Astrocyte (in vitro differentiated cells and primary cell): ENCODE measurements around the gene VEGFB. TPM values are rescaled to one million over a fixed set of nuclear protein-coding genes. Genes with fewer than 3 reads are reported as not detected.

Experiments used
- DNase-seq: peaks from one replicate; pipeline ENCODE4 v3.0.0-alpha.2; 2010; ENCODE audit warnings: low read depth
- FAIRE-seq: peaks from 2 replicates; lab custom pipeline; 2011; peaks lifted over from hg19 to GRCh38; lab: Jason Lieb, UNC
- H2AFZ ChIP-seq: 2 replicates; pipeline ENCODE4 v1.6.0; 2012; ENCODE audit warnings: low read depth, low read length, inconsistent platforms
- H3K27ac ChIP-seq: 2 replicates; pipeline ENCODE4 v1.5.1; 2011; ENCODE audit warnings: low read depth, low read length, inconsistent platforms
- H3K27me3 ChIP-seq: 2 replicates; pipeline ENCODE4 v1.6.0; 2011; ENCODE audit warnings: low read length, inconsistent platforms; ENCODE audit not compliant: insufficient read depth
- H3K36me3 ChIP-seq: 2 replicates; pipeline ENCODE4 v1.5.1; 2011; ENCODE audit warnings: low read length, inconsistent platforms; ENCODE audit not compliant: insufficient read depth
- H3K4me1 ChIP-seq: 2 replicates; pipeline ENCODE4 v1.5.1; 2011; ENCODE audit warnings: low read length, inconsistent platforms; ENCODE audit not compliant: insufficient read depth
- H3K4me2 ChIP-seq: 2 replicates; pipeline ENCODE4 v1.6.0; 2012; ENCODE audit warnings: low read length, inconsistent platforms
- H3K4me3 ChIP-seq: 2 replicates; pipeline ENCODE4 v1.5.1; 2011; ENCODE audit warnings: low read depth, mild to moderate bottlenecking, low read length, inconsistent platforms; ENCODE audit not compliant: insufficient read depth
- H3K79me2 ChIP-seq: 2 replicates; pipeline ENCODE4 v1.6.0; 2012; ENCODE audit warnings: mild to moderate bottlenecking, low read length, inconsistent platforms; ENCODE audit not compliant: insufficient read depth
- H3K9ac ChIP-seq: 2 replicates; pipeline ENCODE4 v1.6.0; 2012; ENCODE audit warnings: mild to moderate bottlenecking, low read length, inconsistent platforms
- H3K9me3 ChIP-seq: 2 replicates; pipeline ENCODE4 v1.5.1; 2012; ENCODE audit warnings: low read depth, mild to moderate bottlenecking, low read length, inconsistent platforms; ENCODE audit not compliant: insufficient read depth
- H4K20me1 ChIP-seq: 2 replicates; pipeline ENCODE4 v1.6.0; 2012; ENCODE audit warnings: low read length, inconsistent platforms; ENCODE audit not compliant: insufficient read depth
- H3K27ac Mint-ChIP-seq: one replicate; pipeline ENCODE4 v1.8.0; 2021; ENCODE audit warnings: mild to moderate bottlenecking, mixed read lengths; ENCODE audit not compliant: unreplicated experiment
- H3K27me3 Mint-ChIP-seq: one replicate; pipeline ENCODE4 v1.8.0; 2021; ENCODE audit warnings: low read depth, mixed read lengths; ENCODE audit not compliant: unreplicated experiment
- H3K36me3 Mint-ChIP-seq: one replicate; pipeline ENCODE4 v1.8.0; 2021; ENCODE audit warnings: low read depth, mixed read lengths; ENCODE audit not compliant: unreplicated experiment
- H3K4me1 Mint-ChIP-seq: one replicate; pipeline ENCODE4 v1.8.0; 2021; ENCODE audit warnings: low read depth, mixed read lengths; ENCODE audit not compliant: unreplicated experiment
- H3K4me3 Mint-ChIP-seq: one replicate; pipeline ENCODE4 v1.8.0; 2021; ENCODE audit warnings: mild to moderate bottlenecking, moderate library complexity, mixed read lengths; ENCODE audit not compliant: unreplicated experiment
- H3K9me3 Mint-ChIP-seq: one replicate; pipeline ENCODE4 v1.8.0; 2021; ENCODE audit warnings: mild to moderate bottlenecking, mixed read lengths; ENCODE audit not compliant: unreplicated experiment
- CTCF ChIP-seq: IDR thresholded peaks from 2 replicates; pipeline ENCODE4 v1.5.1; 2011; ENCODE audit warnings: low read depth, mild to moderate bottlenecking, inconsistent platforms, low read length, moderate library complexity; ENCODE audit not compliant: insufficient read depth
- EZH2 ChIP-seq: IDR thresholded peaks from 2 replicates; pipeline ENCODE4 v1.6.1; 2012; ENCODE audit warnings: mild to moderate bottlenecking, low read length, inconsistent platforms; ENCODE audit not compliant: insufficient read depth
- total RNA-seq: library from RNA; stranded (reverse); gene quantifications from 2 replicates; pipeline ENCODE4 v1.2.1, GENCODE V29; 2021

Gene VEGFB
- total RNA-seq, 1 donor from 2014 or later, result 30.4 TPM

GRCh38 chr11:64275031-64275800 is 40.8 kb downstream of the VEGFB start:
- Histone ChIP-seq H3K27ac (no peak overlapping the region), H3K9ac (no peak overlapping the region), H4K20me1 (no peaks in the 10 kb centered on the region), H3K4me3 (no peak overlapping the region), H3K79me2 (peaks cover 7% of the 10 kb centered on the region), H3K27me3 (no peaks in the 10 kb centered on the region), H2AFZ (no peak overlapping the region), H3K9me3 (no peaks in the 10 kb centered on the region), H3K4me2 (no peak overlapping the region), H3K4me1 (peaks cover 17% of the 10 kb centered on the region), H3K36me3 (no peaks in the 10 kb centered on the region)
- H3K4me3 Mint-ChIP-seq, result no peak overlapping the region
- no peaks in the 10 kb centered on the region for H3K9me3 Mint-ChIP-seq
- no peak overlapping the region for H3K27ac Mint-ChIP-seq
- H3K27me3 Mint-ChIP-seq, result no peaks in the 10 kb centered on the region
- TF ChIP-seq EZH2, result no peak
- TF ChIP-seq CTCF, result no peak
- H3K36me3 Mint-ChIP-seq, result peaks cover 7% of the 10 kb centered on the region
- no peak for FAIRE-seq
- DNase-seq, result no peak
- peaks cover 4% of the 10 kb centered on the region for H3K4me1 Mint-ChIP-seq

GRCh38 chr11:64275841-64276240 is 41.5 kb downstream of the VEGFB start:
- Histone ChIP-seq H3K4me2 (no peak overlapping the region), H3K27me3 (no peaks in the 10 kb centered on the region), H3K9ac (no peak overlapping the region), H3K36me3 (no peaks in the 10 kb centered on the region), H3K9me3 (no peaks in the 10 kb centered on the region), H2AFZ (no peak overlapping the region), H3K4me1 (peaks cover 12% of the 10 kb centered on the region), H4K20me1 (no peaks in the 10 kb centered on the region), H3K27ac (no peak overlapping the region), H3K79me2 (peaks cover 7% of the 10 kb centered on the region), H3K4me3 (no peak overlapping the region)
- no peak for FAIRE-seq
- Mint-ChIP-seq H3K27ac (no peak overlapping the region), H3K4me3 (no peak overlapping the region), H3K9me3 (no peaks in the 10 kb centered on the region), H3K36me3 (peaks cover 7% of the 10 kb centered on the region), H3K4me1 (peaks cover 4% of the 10 kb centered on the region), H3K27me3 (no peaks in the 10 kb centered on the region)
- TF ChIP-seq EZH2, result no peak
- no peak for TF ChIP-seq CTCF
- DNase-seq, result no peak
